Choroid plexus epithelial cell (primary cell): ENCODE results near the gene ACBD6.
A peak's percentile ranks its signal among the peaks of the same experiment; 100 is the strongest.

Experiments used
- DNase-seq: peaks from one replicate; pipeline ENCODE4 v3.0.0-alpha.2; 2010; ENCODE audit warnings: low read depth
- H3K4me3 ChIP-seq: 2 replicates; pipeline ENCODE4 v1.5.1; 2011; ENCODE audit warnings: low read depth, mild to moderate bottlenecking, control low read depth, low read length, moderate library complexity
- CTCF ChIP-seq: conservative IDR thresholded peaks from 2 replicates; pipeline ENCODE4 v1.5.1; 2011; ENCODE audit warnings: low read depth, mild to moderate bottlenecking, control low read depth, inconsistent platforms, low read length, moderate library complexity

The ACBD6 gene

GRCh38 chr1:180363246-180363995 is 139.0 kb downstream of the ACBD6 start:
- no peak for TF ChIP-seq CTCF
- DNase-seq, result no peak
- no peak overlapping the region for H3K4me3 ChIP-seq

- peak; percentile 49 for DNase-seq
- TF ChIP-seq CTCF, result no peak
Observed at GRCh38 chr1:180360333-180361075, 141.9 kb downstream of the ACBD6 start.

GRCh38 chr1:180358649-180359048 is 143.7 kb downstream of the ACBD6 start:
- no peak overlapping the region for H3K4me3 ChIP-seq
- no peak for TF ChIP-seq CTCF
- DNase-seq, result peak; percentile 54

More at GRCh38 chr1:180360333-180361075, 141.9 kb downstream of the ACBD6 start:
- H3K4me3 ChIP-seq, result no peak overlapping the region

GRCh38 chr1:180353945-180354344 is 148.4 kb downstream of the ACBD6 start:
- H3K4me3 ChIP-seq, result no peak overlapping the region
- no peak for TF ChIP-seq CTCF
- no peak for DNase-seq

GRCh38 chr1:180352588-180352987 is 149.8 kb downstream of the ACBD6 start:
- no peak for DNase-seq
- no peak for TF ChIP-seq CTCF
- H3K4me3 ChIP-seq, result no peak overlapping the region

GRCh38 chr1:180352021-180352420 is 150.4 kb downstream of the ACBD6 start:
- H3K4me3 ChIP-seq, result no peak overlapping the region
- no peak for DNase-seq
- TF ChIP-seq CTCF, result no peak

- TF ChIP-seq CTCF, result no peak
- no peak overlapping the region for H3K4me3 ChIP-seq
- DNase-seq, result no peak
Observed at GRCh38 chr1:180345148-180345547, 157.2 kb downstream of the ACBD6 start.
